HS-27A (cell line): ENCODE data around the gene MT1HL1.

Experiments used
- DNase-seq: peaks from one replicate; pipeline ENCODE4 v3.0.0-alpha.2; 2012; ENCODE audit warnings: low read depth, missing footprints

MT1HL1 gene

GRCh38 chr1:237004116-237004515 lies at the start of gene MT1HL1:
Gene MT1HL1, minus strand, starts transcription at chr1:237004441. Its CDS starts 69 bp downstream, at chr1:237004372.
- DNase-seq: no peak

- DNase-seq: no peak
Observed at GRCh38 chr1:237050915-237051314, 46.7 kb upstream of the MT1HL1 start.

DNA sequence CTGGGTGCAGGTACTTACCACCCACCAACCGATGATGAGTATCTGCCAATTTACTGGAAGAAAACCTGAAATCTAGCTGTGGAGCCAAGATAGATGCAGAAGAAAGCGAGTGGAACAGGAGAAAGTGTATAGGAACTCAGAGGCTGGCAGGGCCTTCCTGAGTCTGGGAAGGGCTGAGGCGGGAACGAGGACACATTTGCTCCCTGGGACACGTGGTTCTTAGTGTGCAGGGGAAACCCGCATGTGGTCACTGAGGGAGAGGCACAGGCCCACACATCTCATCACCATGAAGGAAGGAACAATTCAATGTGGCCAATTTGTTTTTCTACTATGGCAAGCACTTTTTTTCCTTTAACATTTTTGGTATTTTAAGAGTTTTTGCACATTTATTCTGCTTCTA lies 45.9 kb upstream of the MT1HL1 start:
- DNase-seq: no peak

DNA sequence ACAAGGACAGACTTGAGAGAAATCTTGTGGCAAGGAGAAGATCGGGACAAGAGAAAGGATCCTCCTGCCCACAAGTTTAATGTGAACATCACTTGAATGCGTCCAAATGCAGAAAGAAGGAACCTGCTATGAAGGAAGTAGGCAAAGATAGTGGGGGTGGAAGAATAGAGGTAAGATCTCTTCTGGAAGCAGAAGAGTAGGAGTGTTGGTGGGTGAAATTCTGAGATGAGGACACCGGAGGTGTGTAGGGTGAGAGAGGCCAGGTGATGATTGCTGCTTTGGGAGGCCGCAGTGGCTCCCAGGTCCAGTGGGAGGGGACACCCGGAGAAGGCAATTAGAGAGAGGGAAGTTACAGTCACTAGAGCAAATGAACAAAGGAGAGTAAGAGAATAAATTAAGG lies 44.6 kb upstream of the MT1HL1 start:
- DNase-seq: no peak

DNA sequence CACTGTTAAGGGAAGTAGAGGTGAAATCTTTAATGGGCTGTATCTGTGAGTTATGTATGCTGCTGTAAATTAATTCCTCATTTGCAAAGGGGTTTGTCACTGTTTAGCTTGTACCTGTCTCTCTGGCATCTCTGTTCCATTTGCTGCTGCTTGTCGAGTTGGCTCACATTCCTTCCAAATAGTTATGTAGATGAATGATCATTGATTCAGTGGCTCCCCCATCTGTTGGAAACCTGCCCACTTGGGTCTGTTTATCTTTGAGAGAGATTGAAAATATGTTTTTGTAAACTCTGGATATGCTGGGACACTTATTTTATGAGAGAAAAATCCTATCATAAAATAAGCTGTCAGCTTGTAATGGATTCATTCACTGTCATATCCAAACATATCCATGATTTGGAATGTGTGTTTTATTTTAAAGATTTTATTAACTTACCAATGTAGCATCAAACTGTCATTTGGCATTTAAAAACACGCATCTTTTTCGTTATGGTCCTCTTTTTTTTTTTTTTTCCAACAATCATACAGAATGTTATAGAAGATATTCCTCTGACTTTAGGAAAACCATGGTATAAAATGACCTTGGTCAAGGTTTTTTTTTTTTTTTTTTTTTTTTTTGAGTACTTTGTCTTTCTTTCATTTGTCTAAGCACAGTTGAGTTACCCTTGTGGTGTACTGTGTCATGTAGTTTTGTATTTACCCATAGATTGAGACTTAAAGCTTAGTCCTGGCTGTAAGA lies 41.2 kb upstream of the MT1HL1 start:
- no peak for DNase-seq

DNA sequence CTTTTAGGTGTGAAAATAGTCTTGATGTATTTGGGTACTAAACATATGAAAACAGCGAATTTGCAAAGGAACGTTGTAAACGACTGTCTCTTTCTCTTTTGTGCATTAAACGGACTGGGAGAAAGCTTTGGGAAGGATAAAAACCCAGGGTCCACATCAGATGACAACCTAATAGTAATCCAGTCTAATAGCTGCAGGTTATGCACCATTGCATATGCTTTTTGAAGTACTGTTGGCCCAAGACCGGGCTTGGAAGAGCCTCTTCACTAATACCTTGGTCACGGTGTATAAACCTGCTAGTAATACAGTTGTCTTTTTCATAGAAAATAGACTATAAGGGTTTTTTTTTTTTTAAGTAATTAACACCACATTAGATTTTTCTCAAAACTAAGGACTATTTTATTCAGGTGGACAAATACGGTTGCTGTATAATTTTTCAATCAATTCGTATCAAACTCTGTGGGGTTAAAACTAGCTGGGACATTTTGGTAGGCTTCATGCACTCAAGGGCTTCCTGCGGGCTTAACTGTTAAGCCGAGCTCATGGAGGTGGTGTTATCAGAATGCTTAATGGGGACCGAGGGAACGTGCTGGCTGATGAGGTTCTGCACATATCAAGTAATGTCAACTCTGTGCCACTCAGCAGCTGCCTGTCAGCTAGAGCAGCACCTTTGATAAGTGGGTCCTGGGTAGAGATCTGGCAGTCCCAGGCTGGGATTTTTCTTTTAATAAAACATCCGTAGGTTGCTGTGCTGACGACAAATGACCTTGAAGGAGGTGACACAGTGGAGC lies 39.8 kb upstream of the MT1HL1 start:
- DNase-seq: no peak

DNA sequence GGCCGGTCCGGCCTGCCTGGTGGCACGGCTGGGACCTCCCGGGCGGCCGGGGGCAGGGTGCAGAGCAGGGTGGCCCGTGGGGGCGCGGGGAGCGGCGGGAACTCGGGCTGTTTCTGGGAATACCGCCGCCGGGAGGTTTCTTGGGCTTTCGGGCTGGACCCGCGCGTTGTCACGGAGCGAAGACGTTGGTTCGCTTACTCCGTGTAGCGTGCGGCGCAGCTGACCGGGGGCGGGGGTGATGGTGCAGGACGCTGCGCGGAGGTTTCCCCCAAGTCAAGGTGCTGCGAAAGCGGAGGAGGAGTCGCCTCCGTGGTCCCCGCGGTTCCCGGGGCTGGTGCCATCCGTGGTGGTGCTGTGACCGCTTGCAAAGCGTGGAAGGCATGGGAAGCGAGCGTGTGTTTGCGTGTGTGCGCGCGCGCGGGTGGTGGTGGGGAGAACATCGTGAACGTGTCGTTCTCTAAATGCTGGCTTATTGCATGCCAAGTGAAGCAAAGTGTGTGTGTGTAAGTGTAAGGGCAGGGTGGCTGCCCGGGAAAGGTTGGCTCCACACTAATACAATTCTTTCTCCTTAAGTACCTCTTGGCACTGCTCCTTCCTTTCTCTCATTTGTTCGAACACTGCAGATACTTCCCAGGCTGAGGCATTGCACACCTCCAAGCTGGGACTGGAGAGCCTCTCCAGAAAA lies 38.8 kb upstream of the MT1HL1 start:
- no peak for DNase-seq

- no peak for DNase-seq
Observed at GRCh38 chr1:237042526-237042891, 38.3 kb upstream of the MT1HL1 start.

DNA sequence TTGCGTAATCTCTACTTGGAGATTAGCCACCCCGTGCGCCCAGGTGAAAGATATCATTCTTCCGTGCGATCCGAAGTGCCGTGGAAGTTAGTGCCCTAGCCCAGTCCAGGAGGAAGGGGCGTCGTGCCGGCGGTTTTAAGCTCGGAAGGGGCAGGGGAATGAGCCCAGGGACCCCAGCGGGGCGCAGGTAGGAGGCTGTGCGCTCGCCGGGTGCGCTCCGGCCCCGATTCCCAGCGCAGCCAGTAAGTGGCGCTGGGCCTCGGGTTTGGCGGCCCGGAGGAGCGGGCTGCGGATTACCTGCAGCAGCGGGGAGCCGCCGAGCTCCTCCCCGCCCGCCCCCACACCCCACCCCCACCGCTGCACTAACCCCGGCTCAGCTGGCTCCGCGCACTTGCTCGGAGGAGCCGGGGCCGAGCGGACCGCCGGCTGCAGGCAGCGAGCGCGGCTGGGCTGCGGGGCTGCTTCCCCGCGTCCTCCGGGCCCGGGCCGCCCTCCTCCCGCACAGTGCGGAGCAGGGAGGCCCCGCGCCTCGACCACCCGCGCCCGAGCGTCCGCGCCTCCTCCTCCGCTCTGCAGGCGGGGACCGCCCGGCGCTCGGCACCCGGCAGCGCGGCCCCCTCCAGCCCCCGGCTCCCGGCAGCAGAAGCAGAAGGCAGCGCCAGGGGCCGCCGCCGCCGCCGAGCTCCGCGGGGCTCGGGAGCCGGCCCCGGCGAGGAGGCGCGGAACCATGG lies 37.7 kb upstream of the MT1HL1 start, which contains the start of gene RYR2:
TSS of gene RYR2 (plus strand) at position 390 of the 731 bp plus-strand sequence. CDS start at position 728, 338 bp downstream.
- DNase-seq: no peak

- DNase-seq: no peak
Observed at GRCh38 chr1:237041461-237041794, 37.2 kb upstream of the MT1HL1 start.

GRCh38 chr1:237040823-237041222 lies 36.6 kb upstream of the MT1HL1 start:
- no peak for DNase-seq

DNA sequence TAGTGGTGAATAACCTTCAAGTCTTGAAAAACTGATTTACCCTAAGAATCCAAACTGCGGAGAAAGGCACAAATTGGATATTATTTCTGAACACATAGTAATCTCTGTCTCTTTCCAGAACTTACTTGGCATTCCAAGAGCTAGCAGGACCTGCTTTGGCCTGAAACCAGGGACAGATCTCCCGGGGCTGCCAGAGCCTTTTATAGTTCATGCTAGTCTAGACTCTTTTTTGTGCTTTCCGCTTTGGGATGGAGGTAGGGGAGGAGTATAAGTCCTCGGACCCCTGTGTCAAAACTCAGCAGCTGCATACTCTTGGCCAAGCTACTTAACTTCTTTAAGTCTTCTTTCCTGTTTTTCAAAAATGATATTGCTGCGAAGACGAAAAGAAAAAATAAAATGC lies 34.0 kb upstream of the MT1HL1 start:
- no peak for DNase-seq

- DNase-seq: no peak
Observed at GRCh38 chr1:237035759-237036158, 31.5 kb upstream of the MT1HL1 start.

GRCh38 chr1:237033804-237034203 lies 29.6 kb upstream of the MT1HL1 start:
- no peak for DNase-seq

DNA sequence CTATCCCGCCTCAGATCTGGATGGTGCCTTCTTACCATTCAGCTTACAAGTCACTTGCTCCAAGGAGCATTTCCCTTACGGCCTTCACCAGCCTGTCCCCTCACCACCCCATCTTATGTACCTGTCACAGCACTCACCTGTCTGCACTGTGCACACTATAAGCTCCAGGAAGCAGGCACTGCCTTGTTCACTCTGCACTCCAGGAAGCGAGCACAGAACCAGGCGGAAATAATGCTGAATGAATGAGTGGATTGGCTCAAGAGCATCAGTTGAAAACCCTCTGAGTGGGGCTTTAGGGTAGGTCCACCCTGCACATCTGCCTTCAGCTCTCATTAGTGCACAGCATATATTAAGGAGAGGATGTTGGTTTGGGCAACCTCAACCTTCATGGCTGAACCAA lies 28.8 kb upstream of the MT1HL1 start:
- no peak for DNase-seq

GRCh38 chr1:237032029-237032428 lies 27.8 kb upstream of the MT1HL1 start:
- no peak for DNase-seq

GRCh38 chr1:237031480-237031879 lies 27.2 kb upstream of the MT1HL1 start:
- DNase-seq: no peak

DNA sequence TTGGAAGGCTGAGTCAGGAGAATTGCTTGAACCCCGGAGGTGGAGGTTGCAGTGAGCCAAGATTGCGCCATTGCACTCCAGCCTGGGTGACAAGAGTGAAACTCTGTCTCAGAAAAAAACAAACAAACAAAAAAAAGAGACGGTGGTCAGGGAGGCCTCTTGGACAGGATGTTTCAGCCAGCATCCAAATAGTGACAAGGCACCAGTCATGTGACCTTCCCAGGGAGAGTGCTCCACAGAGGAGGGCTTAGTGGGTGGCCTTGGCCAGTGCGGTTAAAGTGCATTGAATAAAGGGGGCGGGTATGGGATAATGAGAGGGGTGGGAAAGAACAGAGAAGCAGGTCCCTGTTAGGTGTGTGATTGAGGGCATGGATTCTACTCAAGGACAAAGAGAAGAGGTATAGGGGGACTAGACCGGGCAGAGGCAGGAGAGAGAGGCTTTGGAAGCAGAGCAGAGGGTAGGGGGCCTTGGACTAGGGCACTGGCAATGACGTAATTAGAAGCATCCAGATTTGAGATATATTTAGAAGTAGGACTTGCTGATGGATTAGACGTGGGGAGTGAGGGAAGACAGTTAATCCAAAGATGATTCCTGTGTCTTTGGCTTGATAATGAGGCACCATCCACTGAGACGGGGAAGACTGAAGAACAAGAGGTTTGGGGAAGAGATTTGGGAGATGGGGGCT lies 25.8 kb upstream of the MT1HL1 start:
- no peak for DNase-seq

DNA sequence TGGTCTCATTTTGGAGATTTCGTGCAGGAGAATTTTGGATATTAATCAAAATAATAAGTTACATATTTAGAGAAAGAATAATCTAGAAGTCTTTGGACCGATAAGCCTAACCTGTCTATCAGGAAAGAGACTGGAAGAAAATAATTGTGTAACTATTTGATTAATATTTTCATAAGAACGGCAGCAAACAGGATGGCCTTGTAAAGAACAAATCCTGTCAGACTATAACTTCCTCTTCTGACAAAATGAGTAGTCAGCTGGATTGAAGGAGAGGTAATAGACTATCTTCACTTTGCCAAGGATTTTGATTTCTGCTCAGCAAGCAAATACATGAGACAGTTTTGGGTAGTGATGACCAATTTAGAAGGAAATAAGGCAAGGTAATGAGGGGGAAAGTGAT lies 25.0 kb upstream of the MT1HL1 start:
- DNase-seq: no peak

- DNase-seq: no peak
Observed at GRCh38 chr1:237025358-237026074, 21.3 kb upstream of the MT1HL1 start.

DNA sequence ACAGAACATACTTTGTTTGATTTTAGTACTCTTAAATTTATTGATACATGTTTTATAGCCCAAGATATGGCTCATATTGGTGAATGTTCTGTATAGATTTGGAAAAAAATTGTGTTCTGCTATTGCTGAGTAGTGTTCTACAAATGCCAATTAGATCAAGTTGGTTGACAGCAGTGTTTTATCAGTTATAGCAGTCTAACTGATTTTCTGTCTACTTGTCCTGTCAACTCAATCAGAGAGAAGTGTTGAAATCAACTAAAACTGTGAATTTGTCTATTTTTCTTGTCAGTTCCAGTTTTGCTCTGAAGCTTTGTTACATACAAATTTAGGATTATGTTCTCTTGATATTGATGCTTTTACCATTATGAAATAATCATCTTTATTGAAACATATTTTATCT lies 14.7 kb upstream of the MT1HL1 start:
- DNase-seq: no peak
